SK-N-SH (cell line): ENCODE measurements around the gene MRPL36. TPM values are rescaled to one million over a fixed set of nuclear protein-coding genes. Genes with fewer than 3 reads are reported as not detected.

Experiments
- CTCF ChIA-PET: fragments of 300-600, 350-600 bp; formaldehyde crosslinking; extraction: SDS; loops from one replicate; lab custom pipeline; 2021; lab: Yijun Ruan, JAX
- POLR2A ChIA-PET: fragments of 350-600 bp; sonication (Branson Sonifier 250); formaldehyde crosslinking; extraction: SDS; loops from one replicate; lab custom pipeline; 2020; ENCODE audit warnings: antibody characterized with exemption, inconsistent platforms; lab: Yijun Ruan, JAX
- DNase-seq: peaks from one replicate; pipeline ENCODE4 v3.0.0; 2012
- H2AFZ ChIP-seq: fragments of 200-600 bp; sonication (generic); 2 replicates; pipeline ENCODE4 v1.8.1; 2016; ENCODE audit warnings: antibody characterized with exemption, mild to moderate bottlenecking, low read depth
- H3F3A ChIP-seq: fragments of 200-600 bp; sonication (generic); replicated peaks from 2 replicates; pipeline ENCODE3; 2016; ENCODE audit warnings: antibody characterized with exemption, mild to moderate bottlenecking; ENCODE audit not compliant: insufficient read depth
- H3K27ac ChIP-seq, 2 experiments: fragments of 200-500 bp in 1 of 2; fragments of 200-600 bp in 1 of 2; sonication (Bioruptor generic) in 1 of 2; sonication (generic), shearing (Covaris generic) in 1 of 2; 2 replicates each; pipeline versions ENCODE4 v1.5.1 to v1.6.1; 2014 to 2016; ENCODE audit warnings: low read depth in 2 of 2, inconsistent platforms in 1 of 2, low read length in 1 of 2, mild to moderate bottlenecking in 1 of 2, mixed read lengths in 1 of 2
- H3K27me3 ChIP-seq: fragments of 200-600 bp; sonication (generic), shearing (Covaris generic); 2 replicates; pipeline ENCODE4 v1.6.1; 2016; ENCODE audit warnings: mixed run types; ENCODE audit not compliant: insufficient read depth
- H3K36me3 ChIP-seq, 2 experiments: fragments of 200-500 bp in 1 of 2; fragments of 200-600 bp in 1 of 2; sonication (Bioruptor generic) in 1 of 2; sonication (generic) in 1 of 2; replicated peaks in 1 of 2; 2 replicates each; pipeline versions ENCODE3 to v1.5.1; 2014 to 2016; ENCODE audit warnings: low read length in 1 of 2, mild to moderate bottlenecking in 1 of 2; ENCODE audit not compliant: insufficient read depth in 2 of 2, control insufficient read depth in 1 of 2
- H3K4me1 ChIP-seq, 2 experiments: fragments of 200-500 bp in 1 of 2; fragments of 200-600 bp in 1 of 2; sonication (Bioruptor generic) in 1 of 2; sonication (generic), shearing (Covaris generic) in 1 of 2; 2 replicates each; pipeline versions ENCODE4 v1.5.1 to v1.6.1; 2014 to 2016; ENCODE audit warnings: low read depth in 1 of 2, low read length in 1 of 2, mixed run types in 1 of 2; ENCODE audit not compliant: insufficient read depth in 2 of 2, control insufficient read depth in 1 of 2
- H3K4me2 ChIP-seq: fragments of 200-600 bp; sonication (generic), shearing (Covaris generic); 2 replicates; pipeline ENCODE4 v1.6.1; 2017; ENCODE audit warnings: mixed run types
- H3K4me3 ChIP-seq, 2 experiments: fragments of 200-500 bp in 1 of 2; fragments of 200-600 bp in 1 of 2; sonication (Bioruptor generic) in 1 of 2; sonication (generic), shearing (Covaris generic) in 1 of 2; 2 replicates each; pipeline versions ENCODE4 v1.5.1 to v1.8.1; 2014 to 2016; ENCODE audit warnings: low read depth in 2 of 2, inconsistent platforms in 1 of 2, low read length in 1 of 2, mild to moderate bottlenecking in 1 of 2, mixed read lengths in 1 of 2, moderate library complexity in 1 of 2
- H3K79me2 ChIP-seq: fragments of 200-600 bp; sonication (generic); 2 replicates; pipeline ENCODE4 v1.8.1; 2017; ENCODE audit warnings: mild to moderate bottlenecking; ENCODE audit not compliant: insufficient read depth
- H3K9ac ChIP-seq: fragments of 200-600 bp; sonication (generic); 2 replicates; pipeline ENCODE4 v1.6.1; 2017; ENCODE audit warnings: mixed run types
- H3K9me2 ChIP-seq: fragments of 200-600 bp; sonication (generic); 2 replicates; pipeline ENCODE4 v1.6.1; 2017; ENCODE audit warnings: mixed run types
- H3K9me3 ChIP-seq: fragments of 200-600 bp; sonication (generic); 2 replicates; pipeline ENCODE4 v1.6.1; 2017; ENCODE audit warnings: mixed run types, mild to moderate bottlenecking, moderate library complexity
- H4K20me1 ChIP-seq: fragments of 200-600 bp; sonication (generic); 2 replicates; pipeline ENCODE4 v1.6.1; 2017; ENCODE audit warnings: mild to moderate bottlenecking, mixed run types; ENCODE audit not compliant: insufficient read depth
- EZH2phosphoT487 ChIP-seq: fragments of 200-600 bp; sonication (generic); IDR thresholded peaks from 2 replicates; pipeline ENCODE4 v1.6.1; 2017; ENCODE audit warnings: low read depth, mixed run types, mild to moderate bottlenecking, antibody characterized with exemption, moderate library complexity, borderline replicate concordance
- FOXJ3 ChIP-seq: sonication (generic); formaldehyde crosslinking; IDR thresholded peaks from 2 replicates; pipeline ENCODE4 v1.5.1; 2020; ENCODE audit warnings: mild to moderate bottlenecking, missing genetic modification reagents
- FOXM1 ChIP-seq: IDR thresholded peaks from 2 replicates; pipeline ENCODE4 v1.4.0; 2012; ENCODE audit warnings: low read depth, mild to moderate bottlenecking
- GATA2 ChIP-seq: sonication (generic); formaldehyde crosslinking; IDR thresholded peaks from 2 replicates; pipeline ENCODE4 v1.5.0; 2020; ENCODE audit warnings: mild to moderate bottlenecking, missing genetic modification reagents
- MEF2A ChIP-seq: IDR thresholded peaks from 2 replicates; pipeline ENCODE4 v1.4.0; 2012; ENCODE audit warnings: low read depth, borderline replicate concordance
- NFIC ChIP-seq: IDR thresholded peaks from 2 replicates; pipeline ENCODE4 v1.4.0; 2012; ENCODE audit warnings: borderline replicate concordance
- NRF1 ChIP-seq: IDR thresholded peaks from 2 replicates; pipeline ENCODE4 v1.6.1; 2012; ENCODE audit warnings: low read depth, mild to moderate bottlenecking, low read length
- POLR2AphosphoS5 ChIP-seq: IDR thresholded peaks from 2 replicates; pipeline ENCODE4 v1.6.1; 2012; ENCODE audit warnings: low read depth, low read length
- RCOR1 ChIP-seq: fragments of 150-350 bp; IDR thresholded peaks from 2 replicates; pipeline ENCODE4 v1.6.1; 2017; ENCODE audit warnings: antibody characterized with exemption, low read length
- RFX5 ChIP-seq: IDR thresholded peaks from 2 replicates; pipeline ENCODE4 v1.6.1; 2012; ENCODE audit warnings: mild to moderate bottlenecking, improper control_type of control experiment, low read length
- TAF1 ChIP-seq: IDR thresholded peaks from 2 replicates; pipeline ENCODE4 v1.6.1; 2012; ENCODE audit warnings: low read depth, mild to moderate bottlenecking, low read length, moderate library complexity, borderline replicate concordance
- TCF12 ChIP-seq: IDR thresholded peaks from 2 replicates; pipeline ENCODE4 v1.4.0; 2012
- WGBS: methylation state at CpG from one replicate; pipeline ENCODE4 v1.1.6; 2017; ENCODE audit warnings: low lambda C conversion rate; 5-methylcytosine and 5-hydroxymethylcytosine counted together
- polyA plus RNA-seq, 3 experiments: library from polyadenylated mRNA; depleted of rRNA; stranded (reverse); fragments of >200 nt; gene quantifications; 2 replicates each; pipeline ENCODE4 v1.2.3, GENCODE V29; 2012
- TF ChIP-seq, protein P1 (sequence below): IDR thresholded peaks from 2 replicates; pipeline ENCODE4 v1.6.1; 2012; ENCODE audit warnings: mild to moderate bottlenecking, low read depth, low read length, moderate library complexity
- TF ChIP-seq, protein P2 (sequence below): IDR thresholded peaks from 2 replicates; pipeline ENCODE4; 2012
- TF ChIP-seq, protein P3 (sequence below): fragments of 150-350 bp; IDR thresholded peaks from 2 replicates; pipeline ENCODE4 v1.6.1; 2017; ENCODE audit warnings: antibody characterized with exemption, low read length, low read depth, borderline replicate concordance
- TF ChIP-seq, protein P4 (sequence below): fragments of 200-600 bp; sonication (generic); IDR thresholded peaks from 2 replicates; pipeline ENCODE4 v1.6.1; 2017; ENCODE audit warnings: antibody characterized with exemption, mild to moderate bottlenecking, moderate library complexity
- TF ChIP-seq, protein P5 (sequence below): fragments of 150-350 bp; IDR thresholded peaks from 2 replicates; pipeline ENCODE4 v1.6.1; 2016; ENCODE audit warnings: mild to moderate bottlenecking, low read depth, low read length
- TF ChIP-seq, protein P6 (sequence below): IDR thresholded peaks from 2 replicates; pipeline ENCODE4 v1.4.0; 2012; ENCODE audit warnings: low read depth, borderline replicate concordance
- TF ChIP-seq, protein P7 (sequence below): IDR thresholded peaks from 2 replicates; pipeline ENCODE4 v1.4.0; 2012; ENCODE audit warnings: low read depth, borderline replicate concordance

Gene MRPL36
- polyA plus RNA-seq, 1 of the 3 experiments (the other 2 are of a cell fraction): 78.4 TPM

DNA sequence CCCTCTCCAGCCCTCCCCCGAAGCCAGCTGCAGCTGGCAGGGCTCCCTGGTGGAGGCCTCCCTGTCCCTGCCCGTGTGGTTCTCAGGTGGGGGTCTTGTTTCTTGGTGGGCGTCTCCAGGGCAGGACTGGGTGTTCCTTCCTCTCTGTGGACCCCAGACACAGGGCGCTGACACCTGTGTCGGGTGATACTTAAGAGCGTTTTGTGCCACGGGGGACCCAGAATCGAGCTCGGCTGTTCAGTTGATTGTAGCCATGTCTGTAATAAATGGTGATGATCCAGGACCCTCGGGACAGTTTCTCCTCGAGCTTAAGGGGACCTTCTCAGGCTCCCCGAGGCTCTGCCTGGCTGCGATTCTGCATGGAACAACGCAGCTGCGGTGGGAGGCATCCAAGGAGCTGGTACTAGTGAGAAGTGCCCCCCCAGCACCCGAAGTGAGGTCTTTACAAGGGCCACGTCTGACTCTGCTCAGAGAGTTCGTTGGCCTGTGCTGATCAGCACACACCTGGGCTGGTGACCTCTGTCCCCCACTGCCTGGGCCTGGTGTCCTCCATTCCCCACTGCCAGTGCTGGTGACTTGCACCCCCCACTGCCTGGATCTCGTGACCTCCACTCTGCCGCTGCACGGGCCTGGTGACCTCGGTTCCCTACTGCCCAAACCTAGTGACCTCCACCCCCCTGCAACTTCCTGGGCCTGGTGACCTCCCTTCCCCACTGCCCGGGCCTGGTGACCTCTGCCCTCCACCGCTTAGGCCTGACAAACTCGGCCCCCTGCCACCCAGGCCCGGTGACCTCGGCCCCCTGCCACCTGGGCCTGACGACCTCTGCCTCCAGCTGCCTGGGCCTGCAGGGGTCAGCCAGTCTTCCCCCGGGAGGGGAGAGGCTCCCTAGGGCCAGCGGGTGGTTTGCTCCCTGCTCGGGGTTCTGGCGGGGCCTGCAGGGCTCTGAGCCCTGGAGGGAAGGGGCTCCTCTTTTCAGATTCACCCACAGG is 37.5 kb upstream of the MRPL36 start:
- DNase-seq: no peak
- TF ChIP-seq, protein P1, sequence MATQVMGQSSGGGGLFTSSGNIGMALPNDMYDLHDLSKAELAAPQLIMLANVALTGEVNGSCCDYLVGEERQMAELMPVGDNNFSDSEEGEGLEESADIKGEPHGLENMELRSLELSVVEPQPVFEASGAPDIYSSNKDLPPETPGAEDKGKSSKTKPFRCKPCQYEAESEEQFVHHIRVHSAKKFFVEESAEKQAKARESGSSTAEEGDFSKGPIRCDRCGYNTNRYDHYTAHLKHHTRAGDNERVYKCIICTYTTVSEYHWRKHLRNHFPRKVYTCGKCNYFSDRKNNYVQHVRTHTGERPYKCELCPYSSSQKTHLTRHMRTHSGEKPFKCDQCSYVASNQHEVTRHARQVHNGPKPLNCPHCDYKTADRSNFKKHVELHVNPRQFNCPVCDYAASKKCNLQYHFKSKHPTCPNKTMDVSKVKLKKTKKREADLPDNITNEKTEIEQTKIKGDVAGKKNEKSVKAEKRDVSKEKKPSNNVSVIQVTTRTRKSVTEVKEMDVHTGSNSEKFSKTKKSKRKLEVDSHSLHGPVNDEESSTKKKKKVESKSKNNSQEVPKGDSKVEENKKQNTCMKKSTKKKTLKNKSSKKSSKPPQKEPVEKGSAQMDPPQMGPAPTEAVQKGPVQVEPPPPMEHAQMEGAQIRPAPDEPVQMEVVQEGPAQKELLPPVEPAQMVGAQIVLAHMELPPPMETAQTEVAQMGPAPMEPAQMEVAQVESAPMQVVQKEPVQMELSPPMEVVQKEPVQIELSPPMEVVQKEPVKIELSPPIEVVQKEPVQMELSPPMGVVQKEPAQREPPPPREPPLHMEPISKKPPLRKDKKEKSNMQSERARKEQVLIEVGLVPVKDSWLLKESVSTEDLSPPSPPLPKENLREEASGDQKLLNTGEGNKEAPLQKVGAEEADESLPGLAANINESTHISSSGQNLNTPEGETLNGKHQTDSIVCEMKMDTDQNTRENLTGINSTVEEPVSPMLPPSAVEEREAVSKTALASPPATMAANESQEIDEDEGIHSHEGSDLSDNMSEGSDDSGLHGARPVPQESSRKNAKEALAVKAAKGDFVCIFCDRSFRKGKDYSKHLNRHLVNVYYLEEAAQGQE: no peak
- no peak for TF ChIP-seq RCOR1
- TF ChIP-seq, protein P2, sequence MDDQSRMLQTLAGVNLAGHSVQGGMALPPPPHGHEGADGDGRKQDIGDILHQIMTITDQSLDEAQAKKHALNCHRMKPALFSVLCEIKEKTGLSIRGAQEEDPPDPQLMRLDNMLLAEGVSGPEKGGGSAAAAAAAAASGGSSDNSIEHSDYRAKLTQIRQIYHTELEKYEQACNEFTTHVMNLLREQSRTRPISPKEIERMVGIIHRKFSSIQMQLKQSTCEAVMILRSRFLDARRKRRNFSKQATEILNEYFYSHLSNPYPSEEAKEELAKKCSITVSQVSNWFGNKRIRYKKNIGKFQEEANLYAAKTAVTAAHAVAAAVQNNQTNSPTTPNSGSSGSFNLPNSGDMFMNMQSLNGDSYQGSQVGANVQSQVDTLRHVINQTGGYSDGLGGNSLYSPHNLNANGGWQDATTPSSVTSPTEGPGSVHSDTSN: no peak
- TF ChIP-seq, protein P3, sequence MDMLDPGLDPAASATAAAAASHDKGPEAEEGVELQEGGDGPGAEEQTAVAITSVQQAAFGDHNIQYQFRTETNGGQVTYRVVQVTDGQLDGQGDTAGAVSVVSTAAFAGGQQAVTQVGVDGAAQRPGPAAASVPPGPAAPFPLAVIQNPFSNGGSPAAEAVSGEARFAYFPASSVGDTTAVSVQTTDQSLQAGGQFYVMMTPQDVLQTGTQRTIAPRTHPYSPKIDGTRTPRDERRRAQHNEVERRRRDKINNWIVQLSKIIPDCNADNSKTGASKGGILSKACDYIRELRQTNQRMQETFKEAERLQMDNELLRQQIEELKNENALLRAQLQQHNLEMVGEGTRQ: no peak
- TF ChIP-seq MEF2A: no peak
- no peak for TF ChIP-seq FOXM1
- TF ChIP-seq, protein P4, sequence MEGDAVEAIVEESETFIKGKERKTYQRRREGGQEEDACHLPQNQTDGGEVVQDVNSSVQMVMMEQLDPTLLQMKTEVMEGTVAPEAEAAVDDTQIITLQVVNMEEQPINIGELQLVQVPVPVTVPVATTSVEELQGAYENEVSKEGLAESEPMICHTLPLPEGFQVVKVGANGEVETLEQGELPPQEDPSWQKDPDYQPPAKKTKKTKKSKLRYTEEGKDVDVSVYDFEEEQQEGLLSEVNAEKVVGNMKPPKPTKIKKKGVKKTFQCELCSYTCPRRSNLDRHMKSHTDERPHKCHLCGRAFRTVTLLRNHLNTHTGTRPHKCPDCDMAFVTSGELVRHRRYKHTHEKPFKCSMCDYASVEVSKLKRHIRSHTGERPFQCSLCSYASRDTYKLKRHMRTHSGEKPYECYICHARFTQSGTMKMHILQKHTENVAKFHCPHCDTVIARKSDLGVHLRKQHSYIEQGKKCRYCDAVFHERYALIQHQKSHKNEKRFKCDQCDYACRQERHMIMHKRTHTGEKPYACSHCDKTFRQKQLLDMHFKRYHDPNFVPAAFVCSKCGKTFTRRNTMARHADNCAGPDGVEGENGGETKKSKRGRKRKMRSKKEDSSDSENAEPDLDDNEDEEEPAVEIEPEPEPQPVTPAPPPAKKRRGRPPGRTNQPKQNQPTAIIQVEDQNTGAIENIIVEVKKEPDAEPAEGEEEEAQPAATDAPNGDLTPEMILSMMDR: no peak
- no peak for TF ChIP-seq GATA2
- TF ChIP-seq, protein P5, sequence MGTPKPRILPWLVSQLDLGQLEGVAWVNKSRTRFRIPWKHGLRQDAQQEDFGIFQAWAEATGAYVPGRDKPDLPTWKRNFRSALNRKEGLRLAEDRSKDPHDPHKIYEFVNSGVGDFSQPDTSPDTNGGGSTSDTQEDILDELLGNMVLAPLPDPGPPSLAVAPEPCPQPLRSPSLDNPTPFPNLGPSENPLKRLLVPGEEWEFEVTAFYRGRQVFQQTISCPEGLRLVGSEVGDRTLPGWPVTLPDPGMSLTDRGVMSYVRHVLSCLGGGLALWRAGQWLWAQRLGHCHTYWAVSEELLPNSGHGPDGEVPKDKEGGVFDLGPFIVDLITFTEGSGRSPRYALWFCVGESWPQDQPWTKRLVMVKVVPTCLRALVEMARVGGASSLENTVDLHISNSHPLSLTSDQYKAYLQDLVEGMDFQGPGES: no peak
- TF ChIP-seq, protein P6, sequence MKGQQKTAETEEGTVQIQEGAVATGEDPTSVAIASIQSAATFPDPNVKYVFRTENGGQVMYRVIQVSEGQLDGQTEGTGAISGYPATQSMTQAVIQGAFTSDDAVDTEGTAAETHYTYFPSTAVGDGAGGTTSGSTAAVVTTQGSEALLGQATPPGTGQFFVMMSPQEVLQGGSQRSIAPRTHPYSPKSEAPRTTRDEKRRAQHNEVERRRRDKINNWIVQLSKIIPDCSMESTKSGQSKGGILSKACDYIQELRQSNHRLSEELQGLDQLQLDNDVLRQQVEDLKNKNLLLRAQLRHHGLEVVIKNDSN: no peak
- TF ChIP-seq NFIC: no peak
- no peak for TF ChIP-seq EZH2phosphoT487
- TF ChIP-seq, protein P7, sequence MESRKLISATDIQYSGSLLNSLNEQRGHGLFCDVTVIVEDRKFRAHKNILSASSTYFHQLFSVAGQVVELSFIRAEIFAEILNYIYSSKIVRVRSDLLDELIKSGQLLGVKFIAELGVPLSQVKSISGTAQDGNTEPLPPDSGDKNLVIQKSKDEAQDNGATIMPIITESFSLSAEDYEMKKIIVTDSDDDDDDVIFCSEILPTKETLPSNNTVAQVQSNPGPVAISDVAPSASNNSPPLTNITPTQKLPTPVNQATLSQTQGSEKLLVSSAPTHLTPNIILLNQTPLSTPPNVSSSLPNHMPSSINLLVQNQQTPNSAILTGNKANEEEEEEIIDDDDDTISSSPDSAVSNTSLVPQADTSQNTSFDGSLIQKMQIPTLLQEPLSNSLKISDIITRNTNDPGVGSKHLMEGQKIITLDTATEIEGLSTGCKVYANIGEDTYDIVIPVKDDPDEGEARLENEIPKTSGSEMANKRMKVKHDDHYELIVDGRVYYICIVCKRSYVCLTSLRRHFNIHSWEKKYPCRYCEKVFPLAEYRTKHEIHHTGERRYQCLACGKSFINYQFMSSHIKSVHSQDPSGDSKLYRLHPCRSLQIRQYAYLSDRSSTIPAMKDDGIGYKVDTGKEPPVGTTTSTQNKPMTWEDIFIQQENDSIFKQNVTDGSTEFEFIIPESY: no peak
- TF ChIP-seq FOXJ3 (CRISPR knock-in tag): no peak
- TF ChIP-seq TCF12: no peak
- TF ChIP-seq RFX5: no peak
- TF ChIP-seq TAF1: no peak
- TF ChIP-seq NRF1: no peak
- TF ChIP-seq POLR2AphosphoS5: no peak
- H2AFZ ChIP-seq: no peak overlapping the region
- no peaks in the 10 kb centered on the region for H4K20me1 ChIP-seq
- H3K9ac ChIP-seq: no peak overlapping the region
- no peak overlapping the region for H3K27ac ChIP-seq
- no peaks in the 10 kb centered on the region for H3K4me1 ChIP-seq
- POLR2A ChIA-PET: no interaction called here
- no peak overlapping the region for H3K4me2 ChIP-seq
- 44% methylated on average over 19 of the region's 32 CpGs for WGBS
- H3K4me3 ChIP-seq: no peak overlapping the region
- no peaks in the 10 kb centered on the region for H3K36me3 ChIP-seq
- H3K79me2 ChIP-seq: no peaks in the 10 kb centered on the region
- H3F3A ChIP-seq: no peaks in the 10 kb centered on the region
- H3K9me2 ChIP-seq: no peaks in the 10 kb centered on the region
- H3K27me3 ChIP-seq: peaks cover 100% of the 10 kb centered on the region
- H3K9me3 ChIP-seq: no peaks in the 10 kb centered on the region
- CTCF ChIA-PET: no interaction called here
